Epithelial cell of alveolus of lung (primary cell): ENCODE data around the gene RFPL2. TPM values are rescaled to one million over a fixed set of nuclear protein-coding genes. Genes with fewer than 3 reads are reported as not detected.

Experiments used
- total RNA-seq: library from RNA; depleted of rRNA; stranded (reverse); fragments of >200 nt; gene quantifications from 2 replicates; pipeline ENCODE4 v1.2.1, GENCODE V29; 2015

The RFPL2 gene
- not detected in 2 replicates for total RNA-seq

GRCh38 chr22:32204856-32205722 is at the start of gene RFPL2:
TSS of gene RFPL2 (minus strand) at chr22:32205073. CDS start at chr22:32202451, 2,622 bp downstream.

GRCh38 chr22:32158712-32159533 is 46.0 kb downstream of the RFPL2 start, which contains the start of gene C22orf42:
TSS of gene C22orf42 (minus strand) at chr22:32159303. CDS start at chr22:32159215, 88 bp downstream.

Other genes starting within 250 kb of the RFPL2 start
- not detected in 2 replicates for gene SLC5A1, start 161.8 kb downstream of the RFPL2 start, total RNA-seq
- not detected in 2 replicates for gene C22orf42, start 45.8 kb downstream of the RFPL2 start, total RNA-seq
- not detected in 2 replicates for gene SLC5A4, start 50.3 kb upstream of the RFPL2 start, total RNA-seq
- not detected in 2 replicates for gene RFPL3, start 152.8 kb upstream of the RFPL2 start, total RNA-seq
- 49.5 and 90.2 TPM in 2 replicates for gene RTCB, start 207.2 kb upstream of the RFPL2 start, total RNA-seq